Astrocyte of the hippocampus (primary cell): Measurements from ENCODE around the gene TCEANC2.
"Not testable (repeated sequence)": the region's sequence is repeated elsewhere in the genome, so short reads cannot be mapped to it uniquely, and the experiment has no call there.

Source experiments
- DNase-seq: peaks from one replicate; pipeline ENCODE4 v3.0.0; 2011; ENCODE audit warnings: low read depth, low spot score

The TCEANC2 gene

GRCh38 chr1:54027848-54028247 lies 25.6 kb upstream of the TCEANC2 start:
- DNase-seq = no peak

- no peak for DNase-seq
Observed at GRCh38 chr1:54028306-54029251, 24.8 kb upstream of the TCEANC2 start.

- DNase-seq = peak; percentile 25
Observed at GRCh38 chr1:54037476-54037875, 15.9 kb upstream of the TCEANC2 start.

- DNase-seq = no peak
Observed at GRCh38 chr1:54041806-54042205, 11.6 kb upstream of the TCEANC2 start.

GRCh38 chr1:54045496-54045895 lies 7.9 kb upstream of the TCEANC2 start:
- no peak for DNase-seq

GRCh38 chr1:54046671-54047383 lies 6.6 kb upstream of the TCEANC2 start:
- DNase-seq = no peak

GRCh38 chr1:54047384-54048305 lies 5.8 kb upstream of the TCEANC2 start:
- DNase-seq = no peak

GRCh38 chr1:54050435-54050834 lies 3.0 kb upstream of the TCEANC2 start:
- not testable (repeated sequence) for DNase-seq

- no peak for DNase-seq
Observed at GRCh38 chr1:54051933-54052430, 1.4 kb upstream of the TCEANC2 start.

- DNase-seq = peak; percentile 85
Observed at GRCh38 chr1:54052431-54052933, 926 bp upstream of the TCEANC2 start.

GRCh38 chr1:54053745-54054437 lies 483 bp downstream of the TCEANC2 start:
- no peak for DNase-seq

GRCh38 chr1:54054438-54054749 lies 986 bp downstream of the TCEANC2 start:
- no peak for DNase-seq

- no peak for DNase-seq
Observed at GRCh38 chr1:54064299-54064698, 10.9 kb downstream of the TCEANC2 start.

- no peak for DNase-seq
Observed at GRCh38 chr1:54069791-54070170, 16.4 kb downstream of the TCEANC2 start.

GRCh38 chr1:54070171-54070837 lies 16.9 kb downstream of the TCEANC2 start:
- peak; percentile 59 for DNase-seq

GRCh38 chr1:54077359-54077758 lies 24.0 kb downstream of the TCEANC2 start:
- no peak for DNase-seq

GRCh38 chr1:54080598-54081049 lies 27.2 kb downstream of the TCEANC2 start:
- no peak for DNase-seq

GRCh38 chr1:54081306-54082270 lies 28.2 kb downstream of the TCEANC2 start:
- DNase-seq = peak; percentile 62

- no peak for DNase-seq
Observed at GRCh38 chr1:54084794-54085193, 31.4 kb downstream of the TCEANC2 start.
